ENCODE data around the gene KAT8.
"Not testable (repeated sequence)": the region's sequence is repeated elsewhere in the genome, so short reads cannot be mapped to it uniquely, and the experiment has no call there.

KAT8 gene

GRCh38 chr16:31136822-31137499 lies 19.5 kb downstream of the KAT8 start:
- H4K8ac ChIP-seq (ENCODE audit: low read depth, low read length); H3K9ac ChIP-seq (ENCODE audit: low read length); H3K27me3 ChIP-seq (ENCODE audit: insufficient read depth, low read length); H3K18ac ChIP-seq (ENCODE audit: low read length); H3K23ac ChIP-seq (ENCODE audit: low read length); H2BK5ac ChIP-seq (ENCODE audit: low read depth, low read length, poor library complexity); H3K14ac ChIP-seq (ENCODE audit: low read length); H4K91ac ChIP-seq (ENCODE audit: low read depth, low read length); H3K4me2 ChIP-seq (ENCODE audit: low read length); H3K9me3 ChIP-seq (ENCODE audit: insufficient read depth, low read depth, low read length); H3K27ac ChIP-seq (ENCODE audit: low read depth, low read length); H3K4me3 ChIP-seq (ENCODE audit: low read depth, low read length); H2AFZ ChIP-seq (ENCODE audit: insufficient read depth, low read length, poor library complexity); H2BK12ac ChIP-seq (ENCODE audit: low read length); H2BK120ac ChIP-seq (ENCODE audit: insufficient read depth, low read length, poor library complexity); H3K4ac ChIP-seq (ENCODE audit: low read depth, low read length); H2AK5ac ChIP-seq (ENCODE audit: low read length); H4K12ac ChIP-seq (ENCODE audit: low read depth, low read length): not testable (repeated sequence)
- peak in 1 of 2 donors; percentile 15 for DNase-seq
- peaks cover 17% of the 10 kb centered on the region for H3K79me2 ChIP-seq (ENCODE audit: control insufficient read depth, insufficient read depth, low read length, poor library complexity)
- no CpG with 5 or more reads among the region's 20 CpGs for WGBS (ENCODE audit: extremely low coverage, insufficient coverage, insufficient read length)
- peaks cover 27% of the 10 kb centered on the region for H3K79me1 ChIP-seq (ENCODE audit: low read length)
- peaks cover 19 to 20% of the 10 kb centered on the region in 2 experiments for H3K36me3 ChIP-seq (ENCODE audit: control insufficient read depth in 1 of 2, insufficient read depth in 2 of 2, low read length in 2 of 2)
- H3K4me1 ChIP-seq (ENCODE audit: control insufficient read depth in 1 of 2, insufficient read depth in 2 of 2, low read length in 2 of 2), result peaks cover 43 to 48% of the 10 kb centered on the region in 2 experiments

- peak overlapping the region; percentile 41 for H3K18ac ChIP-seq (ENCODE audit: low read length)
- peaks cover under 1% of the 10 kb centered on the region in 2 experiments for H3K36me3 ChIP-seq (ENCODE audit: control insufficient read depth in 1 of 2, insufficient read depth in 2 of 2, low read length in 2 of 2)
- H3K9ac ChIP-seq (ENCODE audit: low read length), result peak overlapping the region; percentile 37
Measured at GRCh38 chr16:31138621-31139578, 21.4 kb downstream of the KAT8 start.

GRCh38 chr16:31141071-31141469 lies 23.6 kb downstream of the KAT8 start:
- WGBS (ENCODE audit: extremely low coverage, insufficient coverage, insufficient read length), result no CpG with 5 or more reads among the region's 9 CpGs
- Histone ChIP-seq H3K27ac (ENCODE audit: low read depth, low read length) (peak overlapping the region; percentile 20), H4K91ac (ENCODE audit: low read depth, low read length) (peak overlapping the region; percentile 80), H3K18ac (ENCODE audit: low read length) (peak overlapping the region; percentile 45), H2BK12ac (ENCODE audit: low read length) (peak overlapping the region; percentile 13), H3K4me1 (ENCODE audit: control insufficient read depth in 1 of 2, insufficient read depth in 2 of 2, low read length in 2 of 2) (peaks cover 29 to 30% of the 10 kb centered on the region in 2 experiments), H4K8ac (ENCODE audit: low read depth, low read length) (peak overlapping the region; percentile 40), H2BK120ac (ENCODE audit: insufficient read depth, low read length, poor library complexity) (peak overlapping the region; percentile 23), H3K14ac (ENCODE audit: low read length) (peak overlapping the region; percentile 73), H2BK5ac (ENCODE audit: low read depth, low read length, poor library complexity) (peak overlapping the region; percentile 52), H3K79me1 (ENCODE audit: low read length) (peaks cover 23% of the 10 kb centered on the region)
- H3K4me3 ChIP-seq (ENCODE audit: low read depth, low read length); H3K23ac ChIP-seq (ENCODE audit: low read length); H3K36me3 ChIP-seq (ENCODE audit: control insufficient read depth in 1 of 2, insufficient read depth in 2 of 2, low read length in 2 of 2); H3K4ac ChIP-seq (ENCODE audit: low read depth, low read length); H2AK5ac ChIP-seq (ENCODE audit: low read length); H3K79me2 ChIP-seq (ENCODE audit: control insufficient read depth, insufficient read depth, low read length, poor library complexity); H3K9ac ChIP-seq (ENCODE audit: low read length); H3K4me2 ChIP-seq (ENCODE audit: low read length); H2AFZ ChIP-seq (ENCODE audit: insufficient read depth, low read length, poor library complexity); H3K9me3 ChIP-seq (ENCODE audit: insufficient read depth, low read depth, low read length); H3K27me3 ChIP-seq (ENCODE audit: insufficient read depth, low read length); H4K12ac ChIP-seq (ENCODE audit: low read depth, low read length): not testable (repeated sequence)
- DNase-seq, result peak in 1 of 2 donors; percentile 7

More at GRCh38 chr16:31138621-31139578, 21.4 kb downstream of the KAT8 start:
- H3K4me1 ChIP-seq (ENCODE audit: control insufficient read depth in 1 of 2, insufficient read depth in 2 of 2, low read length in 2 of 2), result peaks cover 38 to 43% of the 10 kb centered on the region in 2 experiments
- H2BK5ac ChIP-seq (ENCODE audit: low read depth, low read length, poor library complexity), result peak overlapping the region; percentile 62
- peak overlapping the region; percentile 8 for H3K4ac ChIP-seq (ENCODE audit: low read depth, low read length)
- H3K9me3 ChIP-seq (ENCODE audit: insufficient read depth, low read depth, low read length), result peaks cover 8% of the 10 kb centered on the region
- H3K79me1 ChIP-seq (ENCODE audit: low read length), result peaks cover 31% of the 10 kb centered on the region
- peak overlapping the region; percentile 22 for H4K12ac ChIP-seq (ENCODE audit: low read depth, low read length)
- peak overlapping the region; percentile 40 for H3K14ac ChIP-seq (ENCODE audit: low read length)
- H3K79me2 ChIP-seq (ENCODE audit: control insufficient read depth, insufficient read depth, low read length, poor library complexity), result peaks cover 17% of the 10 kb centered on the region
- H2AFZ ChIP-seq (ENCODE audit: insufficient read depth, low read length, poor library complexity), result peak overlapping the region; percentile 28
- H4K8ac ChIP-seq (ENCODE audit: low read depth, low read length), result peak overlapping the region; percentile 59
- DNase-seq, result peak; percentile 97
- H3K27me3 ChIP-seq (ENCODE audit: insufficient read depth, low read length), result no peaks in the 10 kb centered on the region
- H2BK120ac ChIP-seq (ENCODE audit: insufficient read depth, low read length, poor library complexity), result peak overlapping the region; percentile 81
- peak overlapping the region; percentile 10 for H3K4me3 ChIP-seq (ENCODE audit: low read depth, low read length)
- H2AK5ac ChIP-seq (ENCODE audit: low read length), result peak overlapping the region; percentile 36
- peak overlapping the region; percentile 57 for H3K4me2 ChIP-seq (ENCODE audit: low read length)
- H4K91ac ChIP-seq (ENCODE audit: low read depth, low read length), result peak overlapping the region; percentile 92
- H3K27ac ChIP-seq (ENCODE audit: low read depth, low read length), result peak overlapping the region; percentile 73
- WGBS (ENCODE audit: extremely low coverage, insufficient coverage, insufficient read length), result no CpG with 5 or more reads among the region's 27 CpGs
- no peak overlapping the region for H3K23ac ChIP-seq (ENCODE audit: low read length)
- peak overlapping the region; percentile 39 for H2BK12ac ChIP-seq (ENCODE audit: low read length)

GRCh38 chr16:31141489-31142108 lies 24.1 kb downstream of the KAT8 start:
- Histone ChIP-seq H2AFZ (ENCODE audit: insufficient read depth, low read length, poor library complexity) (peak overlapping the region; percentile 53), H3K4ac (ENCODE audit: low read depth, low read length) (peak overlapping the region; percentile 6), H3K9ac (ENCODE audit: low read length) (no peak overlapping the region), H2AK5ac (ENCODE audit: low read length) (peak overlapping the region; percentile 11), H3K14ac (ENCODE audit: low read length) (peak overlapping the region; percentile 73), H4K12ac (ENCODE audit: low read depth, low read length) (peak overlapping the region; percentile 9), H3K4me3 (ENCODE audit: low read depth, low read length) (no peak overlapping the region), H4K91ac (ENCODE audit: low read depth, low read length) (peak overlapping the region; percentile 80), H2BK5ac (ENCODE audit: low read depth, low read length, poor library complexity) (peak overlapping the region; percentile 52), H3K27me3 (ENCODE audit: insufficient read depth, low read length) (no peaks in the 10 kb centered on the region), H4K8ac (ENCODE audit: low read depth, low read length) (peak overlapping the region; percentile 40), H3K79me2 (ENCODE audit: control insufficient read depth, insufficient read depth, low read length, poor library complexity) (peaks cover 3% of the 10 kb centered on the region), H2BK120ac (ENCODE audit: insufficient read depth, low read length, poor library complexity) (peak overlapping the region; percentile 23), H3K18ac (ENCODE audit: low read length) (peak overlapping the region; percentile 45), H3K4me1 (ENCODE audit: control insufficient read depth in 1 of 2, insufficient read depth in 2 of 2, low read length in 2 of 2) (peaks cover 26 to 27% of the 10 kb centered on the region in 2 experiments), H3K4me2 (ENCODE audit: low read length) (peak overlapping the region; percentile 42), H2BK12ac (ENCODE audit: low read length) (peak overlapping the region; percentile 13), H3K36me3 (ENCODE audit: control insufficient read depth in 1 of 2, insufficient read depth in 2 of 2, low read length in 2 of 2) (no peaks in the 10 kb centered on the region), H3K79me1 (ENCODE audit: low read length) (peaks cover 23% of the 10 kb centered on the region), H3K9me3 (ENCODE audit: insufficient read depth, low read depth, low read length) (peaks cover 6% of the 10 kb centered on the region), H3K27ac (ENCODE audit: low read depth, low read length) (peak overlapping the region; percentile 20), H3K23ac (ENCODE audit: low read length) (no peak overlapping the region)
- no peak for DNase-seq
- WGBS (ENCODE audit: extremely low coverage, insufficient coverage, insufficient read length), result no CpG with 5 or more reads among the region's 10 CpGs
